Measurements from ENCODE around the gene EIF3A.
"Not testable (repeated sequence)": the region's sequence is repeated elsewhere in the genome, so short reads cannot be mapped to it uniquely, and the experiment has no call there.

The EIF3A gene, protein sequence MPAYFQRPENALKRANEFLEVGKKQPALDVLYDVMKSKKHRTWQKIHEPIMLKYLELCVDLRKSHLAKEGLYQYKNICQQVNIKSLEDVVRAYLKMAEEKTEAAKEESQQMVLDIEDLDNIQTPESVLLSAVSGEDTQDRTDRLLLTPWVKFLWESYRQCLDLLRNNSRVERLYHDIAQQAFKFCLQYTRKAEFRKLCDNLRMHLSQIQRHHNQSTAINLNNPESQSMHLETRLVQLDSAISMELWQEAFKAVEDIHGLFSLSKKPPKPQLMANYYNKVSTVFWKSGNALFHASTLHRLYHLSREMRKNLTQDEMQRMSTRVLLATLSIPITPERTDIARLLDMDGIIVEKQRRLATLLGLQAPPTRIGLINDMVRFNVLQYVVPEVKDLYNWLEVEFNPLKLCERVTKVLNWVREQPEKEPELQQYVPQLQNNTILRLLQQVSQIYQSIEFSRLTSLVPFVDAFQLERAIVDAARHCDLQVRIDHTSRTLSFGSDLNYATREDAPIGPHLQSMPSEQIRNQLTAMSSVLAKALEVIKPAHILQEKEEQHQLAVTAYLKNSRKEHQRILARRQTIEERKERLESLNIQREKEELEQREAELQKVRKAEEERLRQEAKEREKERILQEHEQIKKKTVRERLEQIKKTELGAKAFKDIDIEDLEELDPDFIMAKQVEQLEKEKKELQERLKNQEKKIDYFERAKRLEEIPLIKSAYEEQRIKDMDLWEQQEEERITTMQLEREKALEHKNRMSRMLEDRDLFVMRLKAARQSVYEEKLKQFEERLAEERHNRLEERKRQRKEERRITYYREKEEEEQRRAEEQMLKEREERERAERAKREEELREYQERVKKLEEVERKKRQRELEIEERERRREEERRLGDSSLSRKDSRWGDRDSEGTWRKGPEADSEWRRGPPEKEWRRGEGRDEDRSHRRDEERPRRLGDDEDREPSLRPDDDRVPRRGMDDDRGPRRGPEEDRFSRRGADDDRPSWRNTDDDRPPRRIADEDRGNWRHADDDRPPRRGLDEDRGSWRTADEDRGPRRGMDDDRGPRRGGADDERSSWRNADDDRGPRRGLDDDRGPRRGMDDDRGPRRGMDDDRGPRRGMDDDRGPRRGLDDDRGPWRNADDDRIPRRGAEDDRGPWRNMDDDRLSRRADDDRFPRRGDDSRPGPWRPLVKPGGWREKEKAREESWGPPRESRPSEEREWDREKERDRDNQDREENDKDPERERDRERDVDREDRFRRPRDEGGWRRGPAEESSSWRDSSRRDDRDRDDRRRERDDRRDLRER (N-terminal part only)

DNA sequence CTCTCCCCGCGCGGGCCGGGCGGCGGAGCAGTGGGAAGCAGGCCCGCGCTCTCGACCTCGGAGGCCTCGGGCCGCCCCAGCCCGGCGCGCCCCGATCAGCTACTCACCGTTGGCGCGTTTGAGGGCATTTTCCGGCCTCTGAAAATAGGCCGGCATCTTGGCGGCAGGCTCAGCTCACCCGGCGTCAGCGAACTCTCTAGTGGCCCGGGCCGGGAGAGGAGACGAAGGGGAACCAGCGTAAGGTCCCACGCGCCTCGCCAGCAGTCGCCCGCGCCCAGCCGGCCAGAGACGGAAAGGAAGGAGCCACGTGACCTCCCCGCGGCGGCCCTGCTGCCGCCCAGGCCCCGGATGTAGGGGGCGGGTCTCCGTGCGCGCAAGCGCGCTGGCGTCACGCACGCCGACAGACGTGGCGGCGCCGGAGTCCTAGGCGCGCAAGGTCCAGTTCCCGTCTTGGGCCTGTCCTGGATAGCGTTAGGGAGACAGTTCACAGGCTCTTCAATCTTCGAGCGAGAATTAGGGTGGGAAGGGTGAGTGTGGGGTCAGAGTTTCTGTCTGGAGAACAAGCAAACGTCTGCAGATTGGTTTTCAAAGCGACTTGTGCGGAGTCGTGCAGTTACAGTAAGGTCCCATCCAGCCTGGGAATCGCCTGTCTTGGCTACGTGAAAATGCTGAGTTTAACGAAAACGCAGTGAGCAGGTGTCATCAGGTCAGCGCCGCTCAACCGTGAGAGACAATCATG lies at the start of gene EIF3A:
Gene EIF3A, minus strand, starts transcription at position 297 of the 739 bp plus-strand sequence. Its CDS starts 141 bp downstream, at position 156.
- peak; percentile 91 for DNase-seq

- DNase-seq, result no peak
These were observed 49.1 kb upstream of the EIF3A start for GRCh38 chr10:119129721-119130120.

- no peak for DNase-seq
These were observed 45.3 kb upstream of the EIF3A start for GRCh38 chr10:119125942-119126341.

- no peak for DNase-seq
These were observed 40.3 kb upstream of the EIF3A start for GRCh38 chr10:119120875-119121274.

GRCh38 chr10:119120413-119120867 lies 39.8 kb upstream of the EIF3A start:
- DNase-seq, result no peak

- no peak for DNase-seq
These were observed 38.8 kb upstream of the EIF3A start for GRCh38 chr10:119119400-119119799.

DNA sequence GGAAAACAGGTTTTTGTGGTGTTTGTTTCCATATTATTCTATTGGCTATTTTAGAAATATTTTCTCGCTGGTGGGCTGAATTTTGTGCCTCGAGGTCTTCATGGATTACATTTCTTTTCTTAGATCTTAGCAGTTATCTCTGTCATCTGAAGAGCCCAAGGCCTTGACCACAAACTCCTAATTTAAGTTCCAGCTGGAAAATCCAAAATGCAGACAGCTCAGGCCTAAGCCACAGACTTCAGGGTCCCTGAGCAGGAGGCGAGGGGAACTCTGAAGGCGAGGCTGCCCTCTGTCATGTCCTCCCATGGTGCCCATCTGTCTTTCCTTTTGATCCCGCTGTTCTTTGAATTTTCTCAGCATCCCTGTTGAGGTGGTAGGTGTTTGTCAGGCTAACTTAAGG lies 37.6 kb upstream of the EIF3A start:
- no peak for DNase-seq

DNA sequence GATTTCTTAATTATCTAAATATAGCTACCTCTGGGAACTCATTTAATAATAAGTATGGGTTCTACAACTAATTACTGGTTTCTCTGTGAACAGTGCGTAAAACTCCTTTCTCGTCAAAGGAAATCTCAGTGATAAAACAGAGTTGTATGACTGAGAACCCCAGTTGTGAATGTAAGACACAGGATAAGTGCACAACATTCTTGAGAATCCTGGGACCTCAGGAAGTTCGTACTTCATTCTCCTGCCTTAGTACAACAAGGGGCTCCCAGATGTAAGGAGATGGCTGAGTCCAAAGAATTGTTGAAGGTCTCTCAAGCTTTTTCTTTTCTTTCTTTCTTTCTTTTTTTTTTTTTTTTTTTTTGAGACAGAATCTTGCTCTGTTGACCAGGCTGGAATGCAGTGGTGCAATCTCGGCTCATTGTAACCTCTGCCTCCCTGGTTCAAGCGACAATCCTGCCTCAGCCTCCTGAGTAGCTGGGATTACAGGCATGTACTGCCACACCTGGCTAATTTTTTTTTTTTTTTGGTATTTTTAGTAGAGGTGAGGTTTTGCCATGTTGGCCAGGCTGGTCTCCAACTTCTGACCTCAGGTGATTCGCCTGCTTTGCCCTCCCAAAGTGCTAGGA lies 35.8 kb upstream of the EIF3A start:
- DNase-seq, result no peak

DNA sequence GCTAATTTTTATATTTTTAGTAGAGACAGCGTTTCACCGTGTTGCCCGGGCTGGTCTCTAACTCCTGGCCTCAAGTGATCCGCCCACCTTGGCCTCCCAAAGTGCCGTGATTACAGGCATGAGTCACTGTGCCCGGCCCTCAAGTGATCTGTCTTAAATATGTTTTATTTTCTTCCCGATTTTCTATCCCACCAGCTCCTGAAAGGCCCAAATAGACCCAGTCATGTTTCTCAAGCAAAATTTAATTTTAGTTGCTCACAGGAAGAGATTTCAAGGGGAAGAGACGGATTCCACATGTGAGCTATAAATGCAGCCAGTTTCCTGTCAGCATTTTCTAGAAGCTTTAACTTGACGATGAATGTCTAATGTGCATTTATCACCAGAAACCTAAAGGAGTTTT lies 35.3 kb upstream of the EIF3A start:
- DNase-seq, result no peak

DNA sequence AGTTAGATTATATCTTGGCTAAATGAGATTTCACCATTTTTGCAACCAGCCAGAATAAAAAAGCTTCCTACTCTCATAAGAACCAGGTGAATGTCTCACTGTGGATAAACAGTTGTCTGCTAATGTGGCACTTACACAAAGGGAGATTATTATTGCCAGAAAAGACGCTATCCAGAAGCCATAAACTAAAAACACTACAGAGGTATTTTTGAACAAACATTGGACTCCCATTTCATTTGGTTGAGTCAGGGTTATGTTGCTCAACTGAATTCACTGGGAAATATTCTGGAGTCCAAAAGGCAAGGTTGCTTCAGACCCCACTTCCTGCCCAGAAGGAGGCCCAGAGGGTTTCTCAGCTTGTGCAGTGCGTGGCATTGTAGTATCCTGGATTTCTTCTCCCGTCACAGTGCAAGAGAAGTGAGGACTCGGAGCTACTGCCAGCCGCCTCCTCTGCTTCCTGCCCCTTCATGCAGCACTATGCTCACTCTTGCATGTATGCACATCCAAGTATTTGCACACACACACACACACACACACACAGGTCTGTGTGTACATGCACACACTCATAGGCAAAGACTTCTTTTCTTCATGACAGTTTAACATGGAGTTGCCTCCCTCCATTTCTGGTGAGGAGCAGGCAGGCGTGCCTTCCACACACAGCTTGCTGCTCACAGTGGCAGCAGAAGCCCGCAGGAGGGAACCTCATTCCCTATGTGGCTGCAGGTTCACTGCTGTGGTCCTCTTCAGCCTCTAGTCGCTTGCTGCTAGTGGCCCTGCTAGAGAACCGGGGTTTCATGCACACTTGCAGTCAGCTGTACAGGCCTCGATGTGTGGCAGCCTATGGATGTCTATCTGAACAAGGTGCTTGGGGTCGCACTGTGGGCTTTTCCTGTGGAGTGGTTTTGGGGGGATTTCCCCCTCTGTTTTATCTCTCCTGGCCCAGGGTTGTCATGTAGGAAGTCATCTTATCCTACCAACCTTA lies 33.4 kb upstream of the EIF3A start:
- DNase-seq, result no peak

DNA sequence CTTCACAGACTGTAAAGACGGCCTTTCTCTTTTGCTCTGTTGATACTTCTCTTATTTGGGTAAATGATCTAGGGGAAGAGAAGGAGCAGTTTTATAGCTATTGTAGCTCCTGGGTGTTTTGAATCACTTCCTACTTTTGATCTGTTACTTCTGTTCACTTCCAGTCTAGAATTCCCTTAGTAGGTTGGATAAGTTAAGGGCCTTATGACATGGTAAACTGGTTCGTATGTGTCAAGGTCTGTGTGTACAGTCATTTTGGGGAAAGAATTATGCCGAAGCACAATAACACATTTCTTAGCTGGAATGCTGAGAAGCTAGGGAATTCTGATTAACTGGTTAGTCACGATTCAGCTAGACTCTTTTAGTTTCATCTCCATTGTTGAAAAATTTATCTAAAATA lies 31.4 kb upstream of the EIF3A start:
- no peak for DNase-seq

DNA sequence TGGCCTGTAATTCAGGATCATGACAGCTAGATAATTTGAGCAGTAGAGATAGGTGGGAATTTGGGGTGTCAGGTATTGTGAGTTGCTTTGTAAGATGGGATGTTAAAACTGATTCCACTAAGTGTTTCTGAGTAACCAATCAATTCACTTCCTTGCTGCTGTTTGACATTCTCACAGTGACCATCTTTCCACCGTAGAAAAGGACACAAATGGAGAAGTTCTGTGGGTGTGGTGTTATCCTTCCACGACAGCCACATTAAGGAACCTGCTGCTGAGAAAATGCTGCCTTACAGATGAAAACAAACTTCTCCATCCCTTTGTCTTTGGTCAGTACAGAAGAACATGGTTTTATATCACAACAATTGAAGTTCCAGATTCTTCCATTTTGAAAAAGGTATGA lies 27.2 kb upstream of the EIF3A start:
- DNase-seq, result not testable (repeated sequence)

- DNase-seq, result not testable (repeated sequence)
These were observed 26.5 kb upstream of the EIF3A start for GRCh38 chr10:119107106-119107505.

DNA sequence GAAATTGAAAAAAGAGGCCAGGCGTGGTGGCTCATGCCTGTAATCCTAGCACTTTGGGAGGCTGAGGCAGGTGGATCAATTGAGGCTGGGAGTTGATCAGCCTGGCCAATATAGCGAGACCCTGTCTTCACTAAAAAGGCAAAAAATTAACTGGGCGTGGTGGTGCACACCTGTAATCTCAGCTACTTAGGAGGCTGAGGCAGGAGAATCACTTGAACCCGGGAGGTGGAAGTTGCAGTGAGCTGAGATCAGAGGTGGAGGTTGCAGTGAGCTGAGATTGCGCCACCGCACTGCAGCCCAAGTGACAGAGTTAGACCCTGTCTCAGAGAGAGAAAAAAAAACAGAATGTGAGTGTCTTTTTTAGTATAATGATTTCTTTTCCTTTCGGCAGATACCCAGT lies 25.3 kb upstream of the EIF3A start:
- DNase-seq, result not testable (repeated sequence)

DNA sequence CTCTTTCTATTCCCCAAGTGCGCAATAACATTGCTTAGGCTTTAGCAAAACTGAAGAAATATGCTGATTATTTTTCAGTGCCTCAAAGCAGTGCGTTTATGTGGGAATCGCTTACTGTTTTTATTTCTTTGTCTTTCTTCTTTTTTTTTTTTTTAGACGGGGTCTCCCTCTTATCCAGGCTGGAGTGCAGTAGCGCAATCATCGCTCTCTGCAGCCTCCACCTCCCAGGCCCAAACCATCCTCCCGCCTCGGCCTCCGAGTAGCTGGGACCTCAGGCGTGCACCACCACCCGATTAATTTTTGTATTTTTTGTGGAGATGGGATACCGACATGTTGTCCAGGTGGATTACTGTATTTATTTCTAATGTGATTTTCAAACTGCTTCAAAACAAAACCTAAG lies 24.5 kb upstream of the EIF3A start:
- no peak for DNase-seq

- DNase-seq, result no peak
These were observed 24.0 kb upstream of the EIF3A start for GRCh38 chr10:119104654-119105015.

- peak; percentile 86 for DNase-seq
These were observed 23.5 kb upstream of the EIF3A start, which contains the start of gene DENND10 for GRCh38 chr10:119103903-119104653. DENND10 (plus strand) TSS chr10:119104113; CDS start chr10:119104143, 30 bp downstream.

DNA sequence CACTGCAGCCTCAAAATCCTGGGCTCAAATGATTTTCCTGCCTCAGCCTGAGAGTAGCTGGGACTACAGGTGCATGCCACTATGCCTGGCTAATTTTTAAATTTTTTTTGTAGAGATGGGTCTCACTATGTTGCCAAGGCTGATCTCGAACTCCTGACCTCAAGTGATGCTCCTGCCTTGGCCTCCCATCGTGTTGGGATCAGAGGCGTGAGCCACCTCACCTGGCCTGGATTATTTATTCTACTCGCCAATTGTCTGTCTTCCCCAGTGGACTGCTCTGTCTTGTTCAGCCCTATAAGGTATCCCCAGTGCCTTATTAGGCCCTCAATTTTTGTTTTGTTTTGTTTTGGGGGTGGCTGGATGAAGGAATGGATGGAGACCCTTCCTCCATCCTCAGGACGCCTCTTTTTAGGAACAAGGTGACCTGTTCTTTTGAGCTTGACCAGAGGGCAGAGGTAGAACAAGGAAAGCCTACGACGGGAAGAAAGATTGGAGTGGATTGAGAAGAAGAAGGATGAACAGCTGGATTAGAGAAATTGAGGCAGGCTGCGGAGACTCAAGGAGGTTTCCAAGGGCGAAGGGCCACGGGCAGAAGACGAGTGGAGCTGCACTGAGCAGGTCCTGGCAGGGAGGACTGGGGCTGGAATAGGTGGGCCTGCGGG lies 22.8 kb upstream of the EIF3A start:
- DNase-seq, result no peak

All from CD4-positive, alpha-beta T cell treated with Interleukin-6 for 4 hours (primary cell).